ENCODE measurements around the gene STRBP.
"Not testable (repeated sequence)": the region's sequence is repeated elsewhere in the genome, so short reads cannot be mapped to it uniquely, and the experiment has no call there.

The STRBP gene

DNA sequence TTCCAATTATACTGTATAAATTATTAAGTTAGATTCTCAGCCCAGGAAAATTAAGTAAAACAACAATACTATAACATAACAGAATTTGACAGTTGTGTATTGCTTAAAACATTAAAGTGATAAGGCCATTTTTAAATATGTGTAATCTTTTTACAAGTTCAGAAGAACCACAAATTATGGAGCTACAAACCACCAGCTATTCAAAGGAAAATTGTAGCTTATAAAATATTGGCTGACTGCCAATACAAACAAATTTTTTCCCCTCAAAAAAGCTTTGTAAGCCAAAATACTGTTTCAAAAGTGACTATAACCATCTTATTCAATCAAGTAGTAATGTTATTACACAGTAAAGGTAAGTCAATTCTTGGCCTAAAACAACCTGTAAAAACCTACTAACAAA, 21.9 kb downstream of the STRBP start:
- DNase-seq: no peak

DNA sequence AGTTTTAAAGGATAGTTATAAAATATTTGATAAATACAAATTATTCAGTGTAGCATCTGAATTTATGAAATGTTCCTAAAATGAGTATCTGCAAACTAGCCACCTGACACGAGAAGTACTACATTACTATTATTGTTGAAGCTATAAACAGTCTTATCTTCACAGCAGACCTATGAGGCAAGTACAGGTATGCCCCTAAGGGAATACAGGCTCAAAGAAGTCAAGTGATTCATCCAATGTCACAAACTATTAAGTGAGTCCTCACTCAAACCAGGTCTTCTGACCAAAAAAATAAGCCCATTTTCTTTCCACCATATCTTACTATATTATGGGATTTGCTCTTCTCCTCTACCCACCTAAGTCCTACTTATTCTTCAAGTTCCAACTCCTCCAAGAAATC, 28.7 kb downstream of the STRBP start:
- DNase-seq: no peak

DNA sequence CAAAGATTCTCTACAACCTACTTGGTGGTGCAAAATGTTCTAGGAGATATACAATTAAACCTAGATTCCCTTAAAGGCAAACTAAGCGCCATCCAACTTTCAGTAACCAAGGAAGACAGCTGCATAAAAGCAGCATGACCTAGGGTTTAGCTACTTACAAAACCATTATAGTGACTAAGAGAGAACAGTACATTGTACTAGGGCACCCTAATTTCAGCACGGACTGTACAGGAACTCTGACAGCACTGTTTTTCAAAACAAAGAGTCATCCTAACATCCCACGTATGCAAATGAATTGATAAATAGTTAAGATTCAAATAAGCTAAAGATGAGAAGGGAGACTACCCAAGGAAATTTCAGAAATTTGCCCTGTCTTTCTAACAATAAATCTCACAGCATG, 30.0 kb downstream of the STRBP start:
- DNase-seq: no peak

DNA sequence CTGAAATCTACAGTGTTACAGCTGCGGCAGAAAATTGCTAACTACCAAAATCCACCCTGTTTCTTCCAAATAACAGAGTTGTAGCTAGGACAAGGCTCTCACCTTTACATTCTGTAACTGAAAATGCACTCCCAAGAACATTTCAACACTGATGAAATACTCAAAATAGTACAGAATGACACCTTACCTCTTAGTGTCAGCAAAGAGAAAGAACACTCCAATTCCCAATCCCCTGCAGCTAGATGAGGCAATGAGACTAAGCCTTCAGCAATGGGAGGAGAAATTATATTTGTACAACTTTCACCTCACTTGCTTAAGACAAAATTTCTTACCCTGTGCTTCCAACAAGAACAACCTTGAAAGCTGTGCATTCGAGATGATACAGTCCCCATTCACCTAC, 31.2 kb downstream of the STRBP start:
- no peak for DNase-seq

DNA sequence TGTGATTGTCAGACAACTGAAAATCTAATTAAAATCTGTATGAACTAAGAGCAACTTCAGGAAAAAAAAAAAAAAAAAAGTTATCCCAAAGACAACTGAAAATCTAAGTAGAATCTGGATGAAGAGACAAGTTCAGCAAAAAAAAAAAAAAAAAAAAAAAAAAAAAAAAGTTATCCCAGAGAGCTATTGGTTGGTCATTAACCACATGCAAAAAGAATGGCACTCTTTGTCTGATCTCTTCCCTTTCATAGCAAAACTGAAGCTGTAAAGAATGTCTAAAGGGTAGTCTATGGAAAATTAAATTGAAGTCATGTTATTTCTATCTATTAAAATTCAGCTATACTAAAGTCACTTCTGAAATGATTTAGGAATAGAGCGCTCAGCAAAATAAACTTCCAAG, 32.9 kb downstream of the STRBP start:
- no peak for DNase-seq

DNA sequence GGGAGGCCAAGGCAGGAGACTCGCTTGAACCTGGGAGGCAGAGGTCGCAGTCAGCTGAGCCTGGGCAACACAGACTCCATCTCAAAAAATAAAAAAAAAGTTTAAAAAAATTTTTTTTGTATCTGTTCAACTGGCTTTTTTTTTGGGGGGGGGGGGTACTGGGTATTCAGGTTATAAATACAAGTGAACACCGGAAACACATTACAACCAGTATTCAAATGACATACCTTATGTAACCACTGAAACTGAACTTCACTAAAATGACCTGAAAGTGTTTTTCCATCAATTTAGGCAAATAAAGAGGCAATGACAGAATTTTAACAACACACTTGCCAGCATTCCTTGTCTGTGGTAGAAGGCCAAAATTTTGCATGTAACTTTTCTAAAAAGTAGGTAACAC, 33.5 kb downstream of the STRBP start:
- no peak for DNase-seq

DNA sequence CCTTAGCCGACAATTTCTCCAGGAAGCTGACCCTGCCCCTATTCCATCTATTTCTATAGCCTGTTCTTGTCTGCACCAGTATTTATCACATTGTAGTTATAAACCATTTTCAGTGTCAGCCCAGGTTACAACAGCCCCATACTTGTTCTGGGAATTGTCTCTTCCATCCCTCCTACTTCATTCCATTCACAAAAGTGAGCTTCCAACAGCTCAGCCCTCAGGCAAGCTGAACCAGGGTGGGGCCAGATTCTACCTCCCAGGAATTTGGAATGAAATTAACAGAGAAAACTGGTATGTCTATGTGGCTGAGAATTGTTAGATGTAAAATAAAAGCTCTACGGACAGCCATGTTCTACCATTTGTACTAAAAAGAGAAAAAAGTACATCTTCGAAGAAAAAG, 36.1 kb downstream of the STRBP start:
- DNase-seq: no peak

DNA sequence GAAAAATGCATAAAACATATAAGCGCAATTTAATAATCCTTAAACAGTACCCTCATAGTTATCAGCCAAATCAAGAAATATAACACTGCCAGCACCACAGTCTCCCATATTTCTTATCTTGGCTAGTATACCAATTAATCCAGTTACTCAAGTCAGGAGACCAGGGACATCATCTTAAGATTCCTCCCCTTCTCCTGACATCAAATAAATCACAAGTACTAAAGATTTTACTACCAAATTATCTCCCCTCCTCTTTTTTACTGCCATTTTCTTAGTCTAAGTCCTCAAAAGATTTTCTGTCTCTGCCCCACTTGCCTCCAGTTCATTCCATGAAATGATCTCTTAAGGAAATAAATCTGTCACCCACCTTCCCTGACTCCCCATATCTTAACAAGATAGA, 37.0 kb downstream of the STRBP start:
- no peak for DNase-seq

DNA sequence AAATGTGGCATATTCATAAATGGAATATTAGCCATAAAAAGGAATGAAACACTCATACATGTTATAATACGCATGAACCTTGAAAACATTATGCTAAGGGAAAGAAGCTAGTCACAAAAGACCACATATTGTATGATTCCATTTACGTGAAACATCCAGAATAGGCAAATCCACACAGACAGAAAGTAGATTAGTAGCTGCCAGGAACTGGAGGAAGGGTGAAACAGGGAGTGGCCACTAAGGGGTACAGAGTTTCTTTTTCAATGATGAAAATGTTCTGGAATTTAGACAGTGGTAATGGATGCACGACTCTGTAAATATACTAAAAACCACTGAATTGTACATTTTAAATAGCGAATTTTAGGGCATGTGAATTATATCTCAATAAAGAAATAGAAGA, 39.4 kb downstream of the STRBP start:
- DNase-seq: no peak

DNA sequence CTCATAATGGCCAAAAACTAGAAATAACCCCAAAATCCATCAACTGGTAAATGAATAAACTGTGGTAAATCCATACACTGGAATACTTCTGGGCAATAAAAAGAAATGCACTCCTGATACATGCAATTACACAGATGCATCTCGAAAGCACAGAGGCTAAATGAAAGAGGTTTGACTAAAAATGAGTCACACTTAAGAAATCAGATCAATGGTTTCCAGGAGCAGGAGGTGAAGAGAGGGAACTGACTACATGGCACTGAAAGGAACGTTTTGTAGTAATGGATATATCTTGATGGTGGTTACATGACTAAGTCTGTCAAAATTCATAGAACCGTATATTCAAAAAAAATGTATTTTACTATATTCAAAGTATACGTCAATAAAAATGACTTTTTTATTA, 42.4 kb downstream of the STRBP start:
- DNase-seq: no peak

DNA sequence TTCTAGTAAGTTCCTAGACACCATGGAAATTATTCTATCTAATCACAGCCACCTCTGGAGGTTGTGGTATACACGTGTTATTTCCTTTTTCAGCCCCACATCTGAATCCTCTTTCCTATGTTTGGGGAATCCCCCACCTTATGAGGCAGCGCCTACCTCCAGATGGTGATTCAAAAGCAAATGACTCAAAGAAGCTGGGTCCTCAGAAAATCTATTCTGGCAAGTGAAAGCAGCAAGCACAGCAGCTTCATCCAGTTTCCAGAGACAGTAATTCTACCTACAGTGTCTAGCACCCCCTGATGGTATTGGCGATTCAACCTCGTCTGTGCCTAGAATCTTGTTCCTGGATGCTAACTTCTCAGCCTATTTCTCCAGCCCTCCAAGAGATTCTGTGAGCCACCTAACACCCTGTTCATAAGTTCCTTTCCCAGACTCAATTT, 43.0 kb downstream of the STRBP start:
- DNase-seq: peak; percentile 75

DNA sequence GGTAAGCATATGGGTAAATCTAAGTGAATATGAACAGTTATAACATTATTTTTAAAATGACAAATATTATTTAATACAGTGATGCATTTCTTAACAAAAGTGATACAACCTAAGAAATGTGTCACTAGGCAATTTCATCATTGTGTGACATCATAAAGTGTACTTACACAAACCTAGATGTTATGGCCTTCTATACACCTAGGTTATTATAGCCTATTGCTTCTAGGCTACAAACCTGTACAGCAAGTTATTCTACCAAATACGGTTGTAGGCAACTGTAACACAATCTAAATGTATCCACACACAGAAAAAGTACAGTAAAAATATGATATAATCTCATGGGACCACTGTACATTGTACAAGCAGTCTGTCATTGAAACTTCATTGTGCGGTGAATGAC, 48.3 kb downstream of the STRBP start:
- DNase-seq: no peak

DNA sequence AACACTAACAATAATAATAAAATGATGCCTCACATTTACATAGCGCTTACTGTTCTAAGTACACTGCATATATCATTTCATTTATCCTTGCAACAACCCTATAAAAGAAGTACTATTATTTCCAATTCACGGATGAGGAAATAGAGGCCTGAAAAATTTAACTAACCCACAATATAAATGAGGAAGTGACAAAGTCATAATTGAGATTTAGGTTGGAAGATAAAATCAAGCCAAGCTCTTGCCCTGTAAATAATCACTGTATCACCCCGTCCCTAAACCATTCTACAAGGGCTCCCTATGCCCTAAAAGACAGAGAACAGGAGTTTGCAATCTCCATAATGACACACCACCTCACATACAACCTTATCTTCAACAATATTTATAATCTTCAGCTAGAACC, 49.6 kb downstream of the STRBP start:
- no peak for DNase-seq

DNA sequence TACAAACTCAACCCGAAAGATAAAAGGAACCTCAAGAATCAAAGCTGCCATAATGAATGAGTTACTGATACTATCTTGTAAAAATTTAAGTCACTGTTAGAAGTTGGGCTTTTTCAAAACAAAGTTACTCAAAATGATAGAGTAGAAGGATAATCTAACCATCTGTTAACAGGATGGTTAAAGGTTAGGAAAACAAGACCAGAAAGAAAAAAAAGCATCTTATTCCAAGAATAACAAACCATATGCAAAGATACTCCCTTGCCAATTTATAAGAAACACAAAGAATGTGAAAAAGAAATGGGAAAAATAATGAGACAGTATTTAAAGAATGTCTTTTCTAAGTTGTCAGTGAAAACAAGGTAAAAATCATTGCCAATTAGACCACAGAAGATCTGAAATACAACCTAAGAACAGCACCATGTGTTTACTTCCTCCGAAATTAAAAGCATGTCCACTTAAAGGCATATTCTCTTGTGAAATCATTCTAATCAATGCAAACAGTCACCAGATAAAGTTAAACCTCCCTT, 51.2 kb downstream of the STRBP start:
- no peak for DNase-seq

DNA sequence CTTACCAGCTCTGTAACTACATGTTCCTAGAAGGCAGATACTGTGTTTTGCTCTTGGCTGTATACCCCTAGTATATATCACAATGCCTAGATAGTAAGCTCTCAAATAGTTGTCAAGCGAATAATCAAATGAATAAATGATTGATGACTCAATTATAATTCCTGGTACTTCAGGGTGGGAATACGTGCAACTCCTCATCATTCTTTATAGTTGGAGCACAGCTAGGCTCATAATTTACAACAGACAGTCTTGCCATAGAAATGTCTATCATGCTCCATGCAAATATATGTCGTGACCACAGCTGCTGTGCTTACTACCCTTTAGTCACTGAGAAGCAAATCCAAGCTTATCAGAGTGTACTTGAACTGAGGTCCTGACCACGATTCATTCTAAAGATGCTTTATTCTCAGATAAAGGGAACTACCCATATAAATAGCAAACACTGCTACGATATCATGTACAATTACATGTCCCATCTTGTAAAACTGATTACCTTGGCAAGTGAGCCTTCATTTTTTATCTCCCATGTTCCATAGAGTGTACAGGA, 52.1 kb downstream of the STRBP start:
- DNase-seq: no peak

DNA sequence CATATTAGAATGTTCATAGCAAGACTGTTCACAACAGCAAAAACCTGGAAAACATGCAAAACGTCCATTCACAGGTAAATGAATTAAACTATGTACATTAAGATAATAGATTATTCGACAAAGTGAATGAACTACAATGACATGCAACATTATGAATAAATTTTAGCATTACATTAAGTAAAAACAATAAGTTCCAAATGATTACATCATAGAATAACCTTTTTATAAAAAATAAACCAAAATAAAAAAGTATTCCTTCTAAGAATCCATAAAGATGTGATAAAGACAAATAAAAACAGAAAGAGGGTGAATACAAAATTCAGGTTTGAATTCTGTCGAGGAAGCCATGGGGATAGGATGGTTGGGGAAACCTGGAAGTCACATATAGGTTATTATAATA, 57.3 kb downstream of the STRBP start:
- no peak for DNase-seq

DNA sequence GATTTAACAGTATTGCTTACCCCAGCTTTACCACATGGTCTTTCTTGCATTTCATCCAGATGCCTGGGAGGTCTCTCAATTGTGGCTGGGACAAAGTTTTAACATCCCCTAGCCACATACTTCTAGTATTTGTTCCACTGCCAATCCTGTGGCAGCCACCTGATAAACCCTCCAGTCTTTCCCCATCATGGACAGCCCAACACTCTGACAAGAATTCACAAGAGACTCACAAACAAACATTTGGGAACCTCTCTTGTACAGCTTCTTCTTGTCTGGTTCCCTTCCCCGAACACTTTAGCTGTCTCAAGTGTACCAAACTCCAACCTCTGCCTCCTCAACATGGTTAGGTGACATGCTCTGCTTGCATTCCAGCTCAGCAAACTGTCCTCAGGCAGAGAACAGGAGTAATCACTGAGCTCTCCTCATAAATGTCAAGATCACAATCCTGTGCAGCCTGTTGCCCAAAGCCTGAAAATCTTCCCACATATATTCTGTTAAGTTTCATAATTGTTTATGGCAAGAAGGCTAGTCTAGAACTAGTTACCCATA, 59.7 kb downstream of the STRBP start:
- DNase-seq: no peak

DNA sequence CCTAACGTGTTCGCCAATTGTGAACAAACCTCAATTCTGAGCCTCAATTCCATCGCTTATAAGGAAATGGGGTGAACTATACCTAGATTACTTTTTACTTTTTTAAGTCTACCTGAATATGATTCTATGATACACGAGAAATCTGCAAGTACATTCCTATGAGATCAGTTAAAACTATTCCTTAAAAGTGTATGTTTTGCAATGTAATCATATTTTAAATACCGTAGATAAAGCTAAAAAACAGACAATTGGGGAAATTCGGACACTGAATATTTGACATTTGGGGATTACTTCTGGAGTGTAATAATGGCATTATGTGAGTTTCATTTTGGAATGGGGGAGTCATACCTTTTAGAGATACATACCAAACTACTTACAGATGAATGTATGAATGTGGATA, 62.3 kb downstream of the STRBP start:
- DNase-seq: no peak

DNA sequence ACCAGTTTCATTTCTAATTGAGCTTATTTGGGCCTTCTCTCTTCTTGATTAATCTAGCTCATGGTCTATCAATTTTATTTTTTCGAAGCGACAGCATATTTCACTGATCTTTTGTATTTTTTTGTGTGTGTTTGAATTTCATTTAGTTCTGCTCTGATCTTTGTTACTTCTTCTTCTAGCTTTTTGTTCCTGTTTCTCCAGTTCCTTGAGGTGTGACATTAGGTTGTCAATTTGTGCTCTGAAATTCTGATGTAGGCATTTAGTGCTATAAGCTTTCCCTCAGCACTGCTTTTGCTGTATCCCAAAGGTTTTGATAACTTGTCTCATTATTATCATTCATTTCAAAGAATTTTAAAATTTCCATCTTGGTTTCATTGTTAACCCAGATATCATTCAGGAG, 67.3 kb downstream of the STRBP start:
- DNase-seq: no peak

DNA sequence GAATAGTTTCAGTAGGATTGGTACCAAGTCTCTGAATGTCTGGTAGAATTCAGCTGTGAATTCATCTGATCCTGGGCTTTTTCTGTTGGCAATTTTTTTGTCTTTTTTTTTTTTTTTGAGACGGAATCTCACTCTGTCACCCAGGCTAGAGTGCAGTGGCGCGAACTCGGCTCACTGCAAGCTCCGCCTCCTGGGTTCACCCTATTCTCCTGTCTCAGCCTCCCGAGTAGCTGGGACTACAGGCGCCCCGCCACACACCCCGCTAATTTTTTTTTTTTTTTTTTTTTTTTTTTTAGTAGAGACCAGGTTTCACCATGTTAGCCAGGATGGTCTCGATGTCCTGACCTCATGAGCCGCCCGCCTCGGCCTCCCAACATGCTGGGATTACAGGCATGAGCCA, 67.9 kb downstream of the STRBP start:
- DNase-seq: not testable (repeated sequence)

DNA sequence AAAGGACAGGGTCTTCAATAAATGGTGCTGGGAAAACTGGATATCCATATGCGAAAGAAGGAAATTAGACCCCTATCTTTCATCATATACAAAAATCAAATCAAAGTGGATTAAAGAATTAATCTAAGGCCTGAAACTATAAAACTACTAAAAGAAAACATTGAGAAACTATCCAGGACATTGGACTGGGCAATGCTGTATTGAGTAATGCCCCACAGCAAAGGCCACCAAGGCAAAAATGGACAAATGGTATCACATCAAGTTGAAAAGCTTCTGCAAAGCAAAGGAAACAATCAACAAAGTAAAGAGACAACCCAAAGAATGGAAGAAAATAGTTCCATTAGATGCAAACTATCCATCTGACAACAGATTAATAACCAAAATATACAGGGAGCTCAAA, 72.3 kb downstream of the STRBP start:
- DNase-seq: no peak

DNA sequence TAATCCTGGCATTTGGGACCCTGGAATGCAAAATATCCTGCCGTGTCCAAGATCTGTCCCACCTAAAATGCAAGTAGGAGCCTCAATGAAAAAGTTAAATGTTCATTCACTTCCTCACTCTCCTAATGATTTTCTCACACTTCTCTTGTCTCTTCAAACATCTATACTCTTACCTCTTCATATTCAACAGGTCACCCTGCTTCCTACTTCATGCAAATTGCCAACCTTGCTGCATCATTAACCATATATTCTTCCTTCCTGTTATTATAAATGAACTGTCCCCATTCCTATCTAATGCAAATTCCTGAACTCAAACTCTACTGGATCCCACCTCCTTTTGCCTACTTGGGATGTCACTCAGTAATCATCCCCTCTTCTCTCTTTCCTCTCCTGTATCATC, 74.4 kb downstream of the STRBP start:
- DNase-seq: no peak

DNA sequence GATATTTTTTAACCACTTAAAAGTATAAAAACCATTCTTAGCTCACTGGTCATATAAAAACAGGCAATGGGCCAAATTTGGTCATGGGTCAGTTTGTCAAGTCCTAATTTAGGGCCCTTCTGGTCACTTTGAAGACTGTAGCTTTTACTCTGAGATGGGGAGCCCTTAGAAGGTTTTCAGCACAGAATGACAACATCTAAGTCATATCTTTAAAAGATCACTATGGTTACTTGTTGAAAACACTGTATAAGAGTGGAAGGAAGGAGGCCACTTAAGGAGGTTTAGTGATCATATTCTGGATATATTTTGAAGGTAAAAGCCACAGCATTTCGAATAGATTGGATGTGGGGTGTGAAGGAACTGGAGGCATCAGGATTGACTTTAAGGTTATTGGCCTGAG, 76.7 kb downstream of the STRBP start:
- DNase-seq: no peak

DNA sequence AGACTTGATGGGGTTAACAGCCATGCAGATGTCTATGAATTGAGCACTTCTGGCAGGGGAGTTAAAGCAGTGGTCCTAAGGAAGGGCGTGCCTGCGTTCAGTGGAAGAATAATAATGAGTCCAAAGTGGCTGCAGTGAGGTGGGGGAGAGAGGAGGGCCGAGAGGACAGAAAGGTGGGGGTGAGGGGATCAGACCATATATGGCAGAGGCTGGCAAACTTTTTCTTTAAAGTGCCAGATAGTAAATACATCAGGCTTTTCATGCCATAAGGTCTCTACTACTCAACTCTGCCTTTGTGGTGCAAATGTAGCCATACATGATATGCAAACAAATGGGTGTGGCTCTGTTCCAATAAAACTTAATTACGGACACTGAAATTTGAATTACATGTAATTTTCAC, 77.1 kb downstream of the STRBP start:
- DNase-seq: no peak

DNA sequence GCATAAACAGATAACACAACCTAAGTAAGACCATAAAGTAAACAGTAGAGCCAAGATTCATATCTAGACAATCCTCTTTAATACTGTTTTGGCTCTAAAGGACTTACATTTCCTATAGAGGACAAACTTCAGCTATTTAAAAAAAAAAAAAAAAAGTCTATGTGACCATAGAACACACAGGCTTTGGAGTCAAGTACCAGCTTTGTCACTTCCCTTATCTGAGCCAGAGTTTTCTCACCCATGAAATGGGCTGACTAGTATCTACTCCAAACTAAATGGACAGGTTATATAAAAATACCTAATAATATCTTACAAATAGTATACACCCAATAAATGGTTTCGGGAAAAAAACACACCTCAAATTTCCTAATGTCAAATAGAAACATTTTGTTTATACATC, 81.3 kb downstream of the STRBP start:
- no peak for DNase-seq

All from stimulated activated CD4-positive, alpha-beta T cell treated with anti-CD3 and anti-CD28 coated beads, Interleukin-1b, Interleukin-23, amount 100 ng/mL, for 48 hours (primary cell).